HepG2 (cell line): ENCODE results near the gene BTG1. TPM values are rescaled to one million over a fixed set of nuclear protein-coding genes. Genes with fewer than 3 reads are reported as not detected.
A peak's percentile ranks its signal among the peaks of the same experiment; 100 is the strongest.

Experiments
- PHF5A ChIP-seq: IDR thresholded peaks from one replicate; pipeline ENCODE4 v1.6.1; 2018; ENCODE audit warnings: low read depth, missing genetic modification reagents; ENCODE audit not compliant: unreplicated experiment
- RAD21 ChIP-seq: fragments of 450-650 bp; formaldehyde crosslinking; IDR thresholded peaks from 2 replicates; pipeline ENCODE4 v1.5.0; 2020; ENCODE audit warnings: mild to moderate bottlenecking
- SMAD1 ChIP-seq: sonication (generic); formaldehyde crosslinking; IDR thresholded peaks from 2 replicates; pipeline ENCODE4 v1.4.0; 2020; ENCODE audit warnings: missing genetic modification reagents, low read depth, mild to moderate bottlenecking, borderline replicate concordance
- STAT5B ChIP-seq: sonication (generic); formaldehyde crosslinking; IDR thresholded peaks from 2 replicates; pipeline ENCODE4 v1.4.0; 2020; ENCODE audit warnings: missing genetic modification reagents
- THAP9 ChIP-seq: sonication (generic); formaldehyde crosslinking; IDR thresholded peaks from 2 replicates; pipeline ENCODE4; 2020; ENCODE audit warnings: missing genetic modification reagents, mild to moderate bottlenecking, borderline replicate concordance
- ZNF230 ChIP-seq: sonication (generic); formaldehyde crosslinking; IDR thresholded peaks from 2 replicates; pipeline ENCODE4 v1.4.0; 2020; ENCODE audit warnings: mild to moderate bottlenecking, missing genetic modification reagents
- ZNF513 ChIP-seq: sonication (generic); formaldehyde crosslinking; conservative IDR thresholded peaks from 2 replicates; pipeline ENCODE4 v1.5.0; 2020; ENCODE audit warnings: missing genetic modification reagents
- ZNF75D ChIP-seq: sonication (generic); formaldehyde crosslinking; IDR thresholded peaks from 2 replicates; pipeline ENCODE4 v1.8.1; 2023; ENCODE audit warnings: missing genetic modification reagents, mild to moderate bottlenecking, borderline replicate concordance
- polyA plus RNA-seq, 8 experiments: library from polyadenylated mRNA; depleted of rRNA in 3 of 8; stranded (reverse) in 7 of 8; unstranded in 1 of 8; fragments of >200 nt; fragmentation: Illumina TruSeq in 4 of 8; extraction: Trizol in 4 of 8; gene quantifications; 2 replicates each; pipeline versions ENCODE4 v1.2.1 to v1.2.3, GENCODE V29; 2011 to 2016; ENCODE audit warnings: low read depth in 4 of 8, missing spikeins in 1 of 8, mixed read lengths in 1 of 8; ENCODE audit not compliant: insufficient read depth in 1 of 8
- total RNA-seq, 5 experiments: library from RNA; depleted of rRNA; stranded (reverse); fragments of >200 nt; fragmentation: Illumina TruSeq; extraction: Trizol; gene quantifications; 2 replicates each; pipeline ENCODE4 v1.2.3, GENCODE V29; 2016; ENCODE audit warnings: low read depth in 1 of 5
- TF ChIP-seq, protein P1 (sequence below): sonication (generic); formaldehyde crosslinking; IDR thresholded peaks from 2 replicates; pipeline ENCODE4 v1.4.0; 2020; ENCODE audit warnings: missing genetic modification reagents, borderline replicate concordance
- TF ChIP-seq, protein P2 (sequence below): sonication (generic); formaldehyde crosslinking; IDR thresholded peaks from 2 replicates; pipeline ENCODE4 v1.5.0; 2020; ENCODE audit warnings: mild to moderate bottlenecking, missing genetic modification reagents, borderline replicate concordance
- TF ChIP-seq, protein P3 (sequence below): sonication (generic); formaldehyde crosslinking; IDR thresholded peaks from 2 replicates; pipeline ENCODE4 v1.5.1; 2020; ENCODE audit warnings: mild to moderate bottlenecking, missing genetic modification reagents, moderate library complexity

Gene BTG1
- total and polyA plus RNA-seq, 2 of the 13 experiments (the other 11 are each of a cell fraction or from before 2014, with no cell fraction given), result 7.5 to 16.7 TPM

- TF ChIP-seq, protein P1, sequence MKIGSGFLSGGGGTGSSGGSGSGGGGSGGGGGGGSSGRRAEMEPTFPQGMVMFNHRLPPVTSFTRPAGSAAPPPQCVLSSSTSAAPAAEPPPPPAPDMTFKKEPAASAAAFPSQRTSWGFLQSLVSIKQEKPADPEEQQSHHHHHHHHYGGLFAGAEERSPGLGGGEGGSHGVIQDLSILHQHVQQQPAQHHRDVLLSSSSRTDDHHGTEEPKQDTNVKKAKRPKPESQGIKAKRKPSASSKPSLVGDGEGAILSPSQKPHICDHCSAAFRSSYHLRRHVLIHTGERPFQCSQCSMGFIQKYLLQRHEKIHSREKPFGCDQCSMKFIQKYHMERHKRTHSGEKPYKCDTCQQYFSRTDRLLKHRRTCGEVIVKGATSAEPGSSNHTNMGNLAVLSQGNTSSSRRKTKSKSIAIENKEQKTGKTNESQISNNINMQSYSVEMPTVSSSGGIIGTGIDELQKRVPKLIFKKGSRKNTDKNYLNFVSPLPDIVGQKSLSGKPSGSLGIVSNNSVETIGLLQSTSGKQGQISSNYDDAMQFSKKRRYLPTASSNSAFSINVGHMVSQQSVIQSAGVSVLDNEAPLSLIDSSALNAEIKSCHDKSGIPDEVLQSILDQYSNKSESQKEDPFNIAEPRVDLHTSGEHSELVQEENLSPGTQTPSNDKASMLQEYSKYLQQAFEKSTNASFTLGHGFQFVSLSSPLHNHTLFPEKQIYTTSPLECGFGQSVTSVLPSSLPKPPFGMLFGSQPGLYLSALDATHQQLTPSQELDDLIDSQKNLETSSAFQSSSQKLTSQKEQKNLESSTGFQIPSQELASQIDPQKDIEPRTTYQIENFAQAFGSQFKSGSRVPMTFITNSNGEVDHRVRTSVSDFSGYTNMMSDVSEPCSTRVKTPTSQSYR, result no peak
- TF ChIP-seq PHF5A (no peak), ZNF513 (CRISPR knock-in tag) (no peak), SMAD1 (CRISPR knock-in tag) (no peak), RAD21 (CRISPR knock-in tag) (0 out of 2 replicates have a peak, but pooled peaks have one; percentile 21), ZNF75D (CRISPR knock-in tag) (no peak), STAT5B (0 out of 2 replicates have a peak, but pooled peaks have one; percentile 69), ZNF230 (0 out of 2 replicates have a peak, but pooled peaks have one; percentile 43), THAP9 (CRISPR knock-in tag) (peak; percentile 51; the same call in 1 of the 2 replicates)
- TF ChIP-seq, protein P2, sequence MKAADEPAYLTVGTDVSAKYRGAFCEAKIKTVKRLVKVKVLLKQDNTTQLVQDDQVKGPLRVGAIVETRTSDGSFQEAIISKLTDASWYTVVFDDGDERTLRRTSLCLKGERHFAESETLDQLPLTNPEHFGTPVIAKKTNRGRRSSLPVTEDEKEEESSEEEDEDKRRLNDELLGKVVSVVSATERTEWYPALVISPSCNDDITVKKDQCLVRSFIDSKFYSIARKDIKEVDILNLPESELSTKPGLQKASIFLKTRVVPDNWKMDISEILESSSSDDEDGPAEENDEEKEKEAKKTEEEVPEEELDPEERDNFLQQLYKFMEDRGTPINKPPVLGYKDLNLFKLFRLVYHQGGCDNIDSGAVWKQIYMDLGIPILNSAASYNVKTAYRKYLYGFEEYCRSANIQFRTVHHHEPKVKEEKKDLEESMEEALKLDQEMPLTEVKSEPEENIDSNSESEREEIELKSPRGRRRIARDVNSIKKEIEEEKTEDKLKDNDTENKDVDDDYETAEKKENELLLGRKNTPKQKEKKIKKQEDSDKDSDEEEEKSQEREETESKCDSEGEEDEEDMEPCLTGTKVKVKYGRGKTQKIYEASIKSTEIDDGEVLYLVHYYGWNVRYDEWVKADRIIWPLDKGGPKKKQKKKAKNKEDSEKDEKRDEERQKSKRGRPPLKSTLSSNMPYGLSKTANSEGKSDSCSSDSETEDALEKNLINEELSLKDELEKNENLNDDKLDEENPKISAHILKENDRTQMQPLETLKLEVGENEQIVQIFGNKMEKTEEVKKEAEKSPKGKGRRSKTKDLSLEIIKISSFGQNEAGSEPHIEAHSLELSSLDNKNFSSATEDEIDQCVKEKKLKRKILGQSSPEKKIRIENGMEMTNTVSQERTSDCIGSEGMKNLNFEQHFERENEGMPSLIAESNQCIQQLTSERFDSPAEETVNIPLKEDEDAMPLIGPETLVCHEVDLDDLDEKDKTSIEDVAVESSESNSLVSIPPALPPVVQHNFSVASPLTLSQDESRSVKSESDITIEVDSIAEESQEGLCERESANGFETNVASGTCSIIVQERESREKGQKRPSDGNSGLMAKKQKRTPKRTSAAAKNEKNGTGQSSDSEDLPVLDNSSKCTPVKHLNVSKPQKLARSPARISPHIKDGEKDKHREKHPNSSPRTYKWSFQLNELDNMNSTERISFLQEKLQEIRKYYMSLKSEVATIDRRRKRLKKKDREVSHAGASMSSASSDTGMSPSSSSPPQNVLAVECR (CRISPR knock-in tag), result peak; percentile 72; the same call in 1 of the 2 replicates
- TF ChIP-seq, protein P3, sequence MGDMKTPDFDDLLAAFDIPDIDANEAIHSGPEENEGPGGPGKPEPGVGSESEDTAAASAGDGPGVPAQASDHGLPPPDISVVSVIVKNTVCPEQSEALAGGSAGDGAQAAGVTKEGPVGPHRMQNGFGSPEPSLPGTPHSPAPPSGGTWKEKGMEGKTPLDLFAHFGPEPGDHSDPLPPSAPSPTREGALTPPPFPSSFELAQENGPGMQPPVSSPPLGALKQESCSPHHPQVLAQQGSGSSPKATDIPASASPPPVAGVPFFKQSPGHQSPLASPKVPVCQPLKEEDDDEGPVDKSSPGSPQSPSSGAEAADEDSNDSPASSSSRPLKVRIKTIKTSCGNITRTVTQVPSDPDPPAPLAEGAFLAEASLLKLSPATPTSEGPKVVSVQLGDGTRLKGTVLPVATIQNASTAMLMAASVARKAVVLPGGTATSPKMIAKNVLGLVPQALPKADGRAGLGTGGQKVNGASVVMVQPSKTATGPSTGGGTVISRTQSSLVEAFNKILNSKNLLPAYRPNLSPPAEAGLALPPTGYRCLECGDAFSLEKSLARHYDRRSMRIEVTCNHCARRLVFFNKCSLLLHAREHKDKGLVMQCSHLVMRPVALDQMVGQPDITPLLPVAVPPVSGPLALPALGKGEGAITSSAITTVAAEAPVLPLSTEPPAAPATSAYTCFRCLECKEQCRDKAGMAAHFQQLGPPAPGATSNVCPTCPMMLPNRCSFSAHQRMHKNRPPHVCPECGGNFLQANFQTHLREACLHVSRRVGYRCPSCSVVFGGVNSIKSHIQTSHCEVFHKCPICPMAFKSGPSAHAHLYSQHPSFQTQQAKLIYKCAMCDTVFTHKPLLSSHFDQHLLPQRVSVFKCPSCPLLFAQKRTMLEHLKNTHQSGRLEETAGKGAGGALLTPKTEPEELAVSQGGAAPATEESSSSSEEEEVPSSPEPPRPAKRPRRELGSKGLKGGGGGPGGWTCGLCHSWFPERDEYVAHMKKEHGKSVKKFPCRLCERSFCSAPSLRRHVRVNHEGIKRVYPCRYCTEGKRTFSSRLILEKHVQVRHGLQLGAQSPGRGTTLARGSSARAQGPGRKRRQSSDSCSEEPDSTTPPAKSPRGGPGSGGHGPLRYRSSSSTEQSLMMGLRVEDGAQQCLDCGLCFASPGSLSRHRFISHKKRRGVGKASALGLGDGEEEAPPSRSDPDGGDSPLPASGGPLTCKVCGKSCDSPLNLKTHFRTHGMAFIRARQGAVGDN (CRISPR knock-in tag), result peak; percentile 90
Observed at GRCh38 chr12:92145731-92146496, at the start of gene BTG1 (continued).
